Fibroblast of skin of left quadriceps (primary cell): ENCODE data around the gene PACRG.
A peak's percentile ranks its signal among the peaks of the same experiment; 100 is the strongest.

ENCODE experiments used
- DNase-seq, 2 experiments: peaks; one replicate each; pipeline ENCODE4 v3.0.0-alpha.2; 2013; ENCODE audit warnings: low read depth in 2 of 2

The PACRG gene

GRCh38 chr6:163085426-163085825, 357.7 kb downstream of the PACRG start:
- no peak for DNase-seq

GRCh38 chr6:163085861-163086623, 358.3 kb downstream of the PACRG start:
- DNase-seq, result no peak

- DNase-seq, result peak; percentile 58 to 62
Measured at GRCh38 chr6:163086624-163086920, 358.8 kb downstream of the PACRG start.

- no peak for DNase-seq
Measured at GRCh38 chr6:163087981-163088380, 360.2 kb downstream of the PACRG start.

GRCh38 chr6:163092876-163093275, 365.1 kb downstream of the PACRG start:
- no peak for DNase-seq

GRCh38 chr6:163094881-163095280, 367.1 kb downstream of the PACRG start:
- DNase-seq, result no peak

- DNase-seq, result no peak
Measured at GRCh38 chr6:163095401-163095800, 367.6 kb downstream of the PACRG start.

GRCh38 chr6:163098827-163099479, 371.2 kb downstream of the PACRG start:
- no peak for DNase-seq

- no peak for DNase-seq
Measured at GRCh38 chr6:163099621-163100171, 371.9 kb downstream of the PACRG start.

GRCh38 chr6:163100259-163100658, 372.5 kb downstream of the PACRG start:
- DNase-seq, result no peak

- DNase-seq, result no peak
Measured at GRCh38 chr6:163113358-163113962, 385.7 kb downstream of the PACRG start.

GRCh38 chr6:163118941-163119340, 391.2 kb downstream of the PACRG start:
- DNase-seq, result no peak

GRCh38 chr6:163120223-163120622, 392.4 kb downstream of the PACRG start:
- DNase-seq, result no peak

GRCh38 chr6:163121270-163121669, 393.5 kb downstream of the PACRG start:
- DNase-seq, result no peak

GRCh38 chr6:163122365-163122764, 394.6 kb downstream of the PACRG start:
- no peak for DNase-seq

- DNase-seq, result no peak
Measured at GRCh38 chr6:163123098-163123497, 395.3 kb downstream of the PACRG start.

GRCh38 chr6:163126741-163127140, 399.0 kb downstream of the PACRG start:
- no peak for DNase-seq

GRCh38 chr6:163127587-163127986, 399.8 kb downstream of the PACRG start:
- no peak for DNase-seq

GRCh38 chr6:163128324-163128723, 400.6 kb downstream of the PACRG start:
- no peak for DNase-seq

GRCh38 chr6:163132050-163132750, 404.4 kb downstream of the PACRG start:
- DNase-seq, result peak; percentile 9 to 14

GRCh38 chr6:163133017-163133416, 405.2 kb downstream of the PACRG start:
- no peak for DNase-seq

- DNase-seq, result no peak
Measured at GRCh38 chr6:163133691-163134090, 405.9 kb downstream of the PACRG start.
